HG03439 (cell line): ENCODE data around the gene PRKX.
"Not testable (repeated sequence)": the region's sequence is repeated elsewhere in the genome, so short reads cannot be mapped to it uniquely, and the experiment has no call there.

Experiments
- ATAC-seq: cut with Tn5 transposase; IDR thresholded peaks from one replicate; pipeline ENCODE4 v1.9.1; 2021; ENCODE audit warnings: mild to moderate bottlenecking, moderate library complexity; ENCODE audit not compliant: unreplicated experiment

The PRKX gene

GRCh38 chrX:3712051-3712869, 1.2 kb downstream of the PRKX start:
- ATAC-seq: peak; percentile 11

- ATAC-seq: no peak
Observed at GRCh38 chrX:3711331-3711917, 2.0 kb downstream of the PRKX start.

- ATAC-seq: not testable (repeated sequence)
Observed at GRCh38 chrX:3707673-3708274, 5.7 kb downstream of the PRKX start.

- ATAC-seq: no peak
Observed at GRCh38 chrX:3706481-3706880, 7.0 kb downstream of the PRKX start.

- not testable (repeated sequence) for ATAC-seq
Observed at GRCh38 chrX:3703251-3703650, 10.2 kb downstream of the PRKX start.

- ATAC-seq: not testable (repeated sequence)
Observed at GRCh38 chrX:3702095-3702494, 11.4 kb downstream of the PRKX start.

- ATAC-seq: not testable (repeated sequence)
Observed at GRCh38 chrX:3701445-3701928, 12.0 kb downstream of the PRKX start.

GRCh38 chrX:3699821-3700381, 13.5 kb downstream of the PRKX start:
- ATAC-seq: peak; percentile 53

- no peak for ATAC-seq
Observed at GRCh38 chrX:3697701-3698279, 15.7 kb downstream of the PRKX start.

GRCh38 chrX:3697220-3697684, 16.2 kb downstream of the PRKX start:
- ATAC-seq: no peak

GRCh38 chrX:3695536-3695935, 17.9 kb downstream of the PRKX start:
- ATAC-seq: no peak

GRCh38 chrX:3690140-3690539, 23.3 kb downstream of the PRKX start:
- no peak for ATAC-seq

- not testable (repeated sequence) for ATAC-seq
Observed at GRCh38 chrX:3683236-3683635, 30.2 kb downstream of the PRKX start.

GRCh38 chrX:3680459-3680858, 33.0 kb downstream of the PRKX start:
- ATAC-seq: no peak

GRCh38 chrX:3679669-3680068, 33.8 kb downstream of the PRKX start:
- ATAC-seq: no peak

- ATAC-seq: no peak
Observed at GRCh38 chrX:3678328-3678727, 35.1 kb downstream of the PRKX start.

- ATAC-seq: no peak
Observed at GRCh38 chrX:3674881-3675280, 38.6 kb downstream of the PRKX start.

GRCh38 chrX:3669841-3670475, 43.5 kb downstream of the PRKX start:
- no peak for ATAC-seq

- ATAC-seq: no peak
Observed at GRCh38 chrX:3666975-3667374, 46.5 kb downstream of the PRKX start.

GRCh38 chrX:3664921-3665320, 48.5 kb downstream of the PRKX start:
- ATAC-seq: no peak
